NOMO-1 treated with dmso at 0.1 percent for 144 hours (cell line): ENCODE results near the gene DENND4B.
"Not testable (repeated sequence)": the region's sequence is repeated elsewhere in the genome, so short reads cannot be mapped to it uniquely, and the experiment has no call there.

Experiments used
- DNase-seq: peaks from one replicate; lab custom pipeline; 2025; ENCODE audit not compliant: unreplicated experiment; lab: John Stamatoyannopoulos, UW

The DENND4B gene

GRCh38 chr1:153891042-153891441 lies 55.5 kb downstream of the DENND4B start:
- DNase-seq, result not testable (repeated sequence)

- DNase-seq, result no peak
Measured at GRCh38 chr1:153888533-153888932, 58.0 kb downstream of the DENND4B start.

DNA sequence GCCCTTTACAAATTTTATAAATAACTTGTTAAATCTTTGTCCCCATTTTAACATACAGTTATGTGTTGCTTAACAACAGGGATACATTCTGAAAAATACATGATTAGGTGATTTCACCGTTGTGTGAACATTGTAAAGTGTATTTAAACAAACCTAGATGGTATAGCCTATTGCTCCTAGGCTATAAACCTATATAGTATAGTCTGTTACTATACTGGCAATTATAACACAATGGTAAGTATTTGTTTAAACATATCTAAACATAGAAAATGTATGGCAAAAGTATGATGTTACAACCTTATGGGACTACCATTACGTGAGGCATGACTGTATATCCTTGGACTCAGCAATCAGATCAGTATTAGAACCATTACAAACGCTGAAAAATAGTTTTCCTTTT lies 60.4 kb downstream of the DENND4B start:
- DNase-seq, result no peak

GRCh38 chr1:153883223-153883622 lies 63.3 kb downstream of the DENND4B start:
- no peak for DNase-seq

DNA sequence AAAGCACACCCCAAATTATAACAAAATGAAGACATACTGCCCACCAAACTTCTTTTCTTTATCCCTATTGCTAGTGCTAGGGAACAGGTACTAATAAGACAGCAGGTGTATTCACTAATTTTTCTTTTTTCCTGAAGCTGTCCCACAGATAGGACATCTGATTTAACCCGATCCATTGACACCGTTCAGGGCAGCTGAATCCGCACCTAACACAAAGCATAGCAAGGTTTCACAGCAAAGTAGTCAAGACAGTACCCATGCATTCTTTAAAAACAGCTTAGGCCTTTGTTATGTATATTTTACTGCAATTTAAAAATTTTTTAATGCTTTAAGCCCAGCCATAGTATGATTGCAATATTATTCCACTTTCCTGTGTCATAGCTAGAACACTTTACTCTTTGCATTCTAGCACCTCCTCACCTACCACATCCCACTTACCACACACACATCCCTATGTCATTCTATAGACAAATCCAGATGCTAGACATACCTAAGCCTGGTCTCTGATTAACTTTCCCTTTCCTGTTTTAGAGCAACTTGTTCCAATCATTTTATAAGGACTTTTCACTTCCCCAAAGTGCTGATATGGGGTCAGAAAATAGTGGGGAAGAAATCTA lies 64.1 kb downstream of the DENND4B start:
- DNase-seq, result no peak

GRCh38 chr1:153881751-153882150 lies 64.8 kb downstream of the DENND4B start:
- no peak for DNase-seq

DNA sequence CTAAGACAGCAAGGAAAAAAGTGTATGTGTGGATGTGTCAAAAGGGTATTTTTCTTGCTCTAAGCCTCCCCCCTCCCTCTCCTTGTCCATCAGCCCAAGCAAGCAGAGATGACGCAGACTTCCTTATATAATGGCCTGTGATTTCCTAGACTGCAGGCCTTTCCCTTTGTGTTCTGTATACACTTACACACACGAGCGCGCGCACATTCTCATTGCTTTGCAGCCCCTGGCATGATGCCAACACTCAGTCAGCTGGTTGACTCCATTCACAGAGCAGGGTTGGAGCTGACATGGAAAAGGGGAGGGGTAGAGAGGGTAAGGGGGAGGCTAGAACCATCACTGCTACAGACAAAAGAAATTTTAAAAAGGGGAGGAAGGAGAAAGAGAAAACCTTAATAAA lies 65.6 kb downstream of the DENND4B start:
- no peak for DNase-seq

DNA sequence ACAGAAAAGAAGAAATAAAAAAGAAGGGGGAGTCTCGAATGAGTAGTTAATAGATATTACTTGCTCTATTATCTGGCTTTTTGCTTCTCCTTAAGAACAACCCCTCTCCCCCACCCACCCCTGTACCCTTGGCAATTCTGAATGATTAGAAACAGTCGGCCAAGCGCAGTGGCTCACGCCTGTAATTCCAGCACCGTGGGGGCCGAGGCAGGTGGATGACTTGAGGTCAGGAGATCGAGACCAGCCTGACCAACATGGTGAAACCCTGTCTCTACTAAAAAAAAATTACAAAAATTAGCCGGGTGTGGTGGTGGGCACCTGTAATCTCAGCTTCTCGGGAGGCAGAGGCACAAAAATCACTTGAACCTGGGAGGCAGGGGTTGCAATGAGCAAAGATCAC lies 66.5 kb downstream of the DENND4B start:
- DNase-seq, result no peak
